HepG2 (cell line): ENCODE measurements around the gene EI24. TPM values are rescaled to one million over a fixed set of nuclear protein-coding genes. Genes with fewer than 3 reads are reported as not detected.

Experiments used
- ATAC-seq: fragments of 200-7000 bp; cut with Tn5 transposase; 3 replicates; pipeline ENCODE4 v1.9.1; 2020; ENCODE audit warnings: mild to moderate bottlenecking, moderate library complexity
- BruUV-seq: library from RNA; stranded (reverse); fragments of 400-500 nt; replicated peaks from 2 replicates; lab custom pipeline; 2021; lab: Mats Ljungman, UMichigan
- CTCF ChIA-PET: fragments of 300-600 bp; formaldehyde crosslinking; extraction: SDS; loops from one replicate; lab custom pipeline; 2021; ENCODE audit warnings: low total read pairs, inconsistent platforms, low intra/inter-chr PET ratio; lab: Yijun Ruan, JAX
- POLR2A ChIA-PET: fragments of 350-600 bp; sonication (Branson Sonifier 250); formaldehyde crosslinking; loops from one replicate; lab custom pipeline; 2020; ENCODE audit warnings: antibody characterized with exemption, inconsistent platforms; lab: Yijun Ruan, JAX
- DNase-seq: peaks from one replicate; pipeline ENCODE4 v3.0.0-alpha.2; 2015; ENCODE audit warnings: low spot score
- FAIRE-seq: peaks from 3 replicates; lab custom pipeline; 2011; peaks lifted over from hg19 to GRCh38; lab: Jason Lieb, UNC
- H2AFZ ChIP-seq: one replicate; pipeline ENCODE4 v1.6.1; 2011; ENCODE audit warnings: low read length, inconsistent platforms
- H3K27ac ChIP-seq: fragments of 300-600 bp; 3 replicates; pipeline ENCODE4 v1.8.0; 2011; ENCODE audit warnings: mixed run types, mild to moderate bottlenecking, mixed read lengths, low read length, inconsistent platforms; ENCODE audit not compliant: insufficient read depth; ENCODE audit errors: extremely low read length
- H3K27me3 ChIP-seq, 2 experiments: fragments of 200-600 bp in 1 of 2; 2 replicates in 1 of 2; 3 replicates in 1 of 2; pipeline versions ENCODE4 v1.6.0 to v1.8.0; 2011; ENCODE audit warnings: low read length in 2 of 2, mild to moderate bottlenecking in 2 of 2, moderate library complexity in 2 of 2, inconsistent platforms in 1 of 2; ENCODE audit not compliant: insufficient read depth in 2 of 2, control insufficient read depth in 1 of 2
- H3K36me3 ChIP-seq, 2 experiments: fragments of 200-600 bp in 1 of 2; replicated peaks in 1 of 2; 2 replicates in 1 of 2; 3 replicates in 1 of 2; pipeline versions ENCODE4 v1.5.1 to v1.8.0; 2011; ENCODE audit warnings: low read length in 2 of 2, inconsistent platforms in 1 of 2; ENCODE audit not compliant: insufficient read depth in 2 of 2, control insufficient read depth in 1 of 2
- H3K4me1 ChIP-seq: 2 replicates; pipeline ENCODE4 v1.5.1; 2012; ENCODE audit warnings: low read length, inconsistent platforms; ENCODE audit not compliant: insufficient read depth
- H3K4me2 ChIP-seq: 2 replicates; pipeline ENCODE4 v1.6.0; 2011; ENCODE audit warnings: low read depth, low read length, inconsistent platforms
- H3K4me3 ChIP-seq, 3 experiments: fragments of 200-600 bp in 1 of 3; sonication (generic), shearing (Covaris generic) in 1 of 3; replicated peaks in 1 of 3; 2 replicates each; pipeline ENCODE4 v1.5.1; 2011 to 2016; ENCODE audit warnings: low read length in 3 of 3, inconsistent platforms in 2 of 3, low read depth in 2 of 3, mild to moderate bottlenecking in 2 of 3, control low read depth in 1 of 3, mixed read lengths in 1 of 3; ENCODE audit not compliant: insufficient read depth in 1 of 3
- H3K79me2 ChIP-seq: one replicate; pipeline ENCODE4 v1.6.1; 2011; ENCODE audit warnings: low read length, inconsistent platforms; ENCODE audit not compliant: insufficient read depth
- H3K9ac ChIP-seq: 2 replicates; pipeline ENCODE4 v1.6.0; 2011; ENCODE audit warnings: mild to moderate bottlenecking, low read depth, low read length, inconsistent platforms; ENCODE audit not compliant: insufficient read depth
- H3K9me3 ChIP-seq: 2 replicates; pipeline ENCODE4 v1.5.1; 2012; ENCODE audit warnings: mild to moderate bottlenecking, low read length
- H4K20me1 ChIP-seq: 2 replicates; pipeline ENCODE4 v1.6.0; 2011; ENCODE audit warnings: inconsistent platforms, mild to moderate bottlenecking, low read length, moderate library complexity; ENCODE audit not compliant: insufficient read depth
- AFF4 ChIP-seq: sonication (generic); formaldehyde crosslinking; IDR thresholded peaks from 2 replicates; pipeline ENCODE4 v1.4.0; 2020; ENCODE audit warnings: missing genetic modification reagents
- AGO1 ChIP-seq: fragments of 200-400 bp; formaldehyde crosslinking; IDR thresholded peaks from 2 replicates; pipeline ENCODE4 v1.6.1; 2017; ENCODE audit warnings: mild to moderate bottlenecking, low read depth, low read length, moderate library complexity; ENCODE audit not compliant: poor library complexity, severe bottlenecking
- ATF2 ChIP-seq: sonication (generic); formaldehyde crosslinking; IDR thresholded peaks from 2 replicates; pipeline ENCODE4 v1.4.0; 2020; ENCODE audit warnings: missing genetic modification reagents
- DNMT3B ChIP-seq: conservative IDR thresholded peaks from 2 replicates; pipeline ENCODE4 v1.6.1; 2016; ENCODE audit warnings: missing biosample characterization, control low read depth
- EEA1 ChIP-seq: sonication (generic); formaldehyde crosslinking; IDR thresholded peaks from 2 replicates; pipeline ENCODE4 v1.5.1; 2020; ENCODE audit warnings: mild to moderate bottlenecking, missing genetic modification reagents, borderline replicate concordance
- FOXJ3 ChIP-seq: sonication (generic); formaldehyde crosslinking; IDR thresholded peaks from 2 replicates; pipeline ENCODE4 v1.4.0; 2020; ENCODE audit warnings: missing genetic modification reagents, mild to moderate bottlenecking, borderline replicate concordance
- KLF9 ChIP-seq: IDR thresholded peaks from 2 replicates; pipeline ENCODE4 v1.6.1; 2016; ENCODE audit warnings: low read depth
- TEF ChIP-seq: sonication (generic); formaldehyde crosslinking; IDR thresholded peaks from 2 replicates; pipeline ENCODE4 v1.5.0; 2020; ENCODE audit warnings: missing genetic modification reagents
- ZEB1 ChIP-seq: IDR thresholded peaks from 2 replicates; pipeline ENCODE4 v1.6.1; 2012; ENCODE audit warnings: mild to moderate bottlenecking, low read depth, inconsistent platforms; ENCODE audit not compliant: insufficient replicate concordance
- ZNF230 ChIP-seq: sonication (generic); formaldehyde crosslinking; IDR thresholded peaks from 2 replicates; pipeline ENCODE4 v1.4.0; 2020; ENCODE audit warnings: mild to moderate bottlenecking, missing genetic modification reagents
- ZNF337 ChIP-seq: sonication (generic); formaldehyde crosslinking; IDR thresholded peaks from 2 replicates; pipeline ENCODE4 v1.5.1; 2020; ENCODE audit warnings: missing genetic modification reagents, low read depth, mild to moderate bottlenecking, borderline replicate concordance
- ZNF414 ChIP-seq: sonication (generic); formaldehyde crosslinking; IDR thresholded peaks from 2 replicates; pipeline ENCODE4 v1.5.0; 2020; ENCODE audit warnings: missing genetic modification reagents
- ZNF431 ChIP-seq: sonication (generic); formaldehyde crosslinking; IDR thresholded peaks from 2 replicates; pipeline ENCODE4 v1.9.0; 2022; ENCODE audit warnings: missing genetic modification reagents, low read depth, mild to moderate bottlenecking, borderline replicate concordance
- ZNF597 ChIP-seq: sonication (generic); formaldehyde crosslinking; IDR thresholded peaks from 2 replicates; pipeline ENCODE4 v1.5.0; 2020; ENCODE audit warnings: missing genetic modification reagents
- WGBS: methylation state at CpG from one replicate; pipeline ENCODE4 v1.1.6; 2017; ENCODE audit warnings: low lambda C conversion rate; 5-methylcytosine and 5-hydroxymethylcytosine counted together
- in situ Hi-C: cut with HindIII; loops from 2 replicates; pipeline ENCODE4 v1.10.0; 2017; ENCODE audit warnings: low pct_unique_long_range_greater_than_20kb; ENCODE audit not compliant: extremely low pct_ligation_motif_present
- intact Hi-C: fragments of 100-400 bp; cut with micrococcal nuclease; formaldehyde crosslinking; loops from one replicate; pipeline ENCODE4 v1.10.0; 2022; ENCODE audit not compliant: unreplicated experiment
- polyA plus RNA-seq, 8 experiments: library from polyadenylated mRNA; depleted of rRNA in 3 of 8; stranded (reverse) in 7 of 8; unstranded in 1 of 8; fragments of >200 nt; fragmentation: Illumina TruSeq in 4 of 8; extraction: Trizol in 4 of 8; gene quantifications; 2 replicates each; pipeline versions ENCODE4 v1.2.1 to v1.2.3, GENCODE V29; 2011 to 2016; ENCODE audit warnings: low read depth in 4 of 8, missing spikeins in 1 of 8, mixed read lengths in 1 of 8; ENCODE audit not compliant: insufficient read depth in 1 of 8
- total RNA-seq, 5 experiments: library from RNA; depleted of rRNA; stranded (reverse); fragments of >200 nt; fragmentation: Illumina TruSeq; extraction: Trizol; gene quantifications; 2 replicates each; pipeline ENCODE4 v1.2.3, GENCODE V29; 2016; ENCODE audit warnings: low read depth in 1 of 5

EI24 gene
- total and polyA plus RNA-seq, 2 of the 13 experiments (the other 11 are each of a cell fraction or from before 2014, with no cell fraction given), result 84.7 to 126 TPM

- no peak overlapping the region for H3K9ac ChIP-seq
- BruUV-seq, result no TSS peak
- 0% methylated on average over 1 of the region's 1 CpG for WGBS
- H4K20me1 ChIP-seq, result no peaks in the 10 kb centered on the region
- no peaks in the 10 kb centered on the region; a peak in 1 of 5 replicates for H3K27me3 ChIP-seq
- H2AFZ ChIP-seq, result no peak overlapping the region
- H3K4me2 ChIP-seq, result no peak overlapping the region
- H3K27ac ChIP-seq, result no peak overlapping the region
- ChIA-PET CTCF (no interaction called here), POLR2A (no interaction called here)
- intact Hi-C loops (no loop called here), in situ Hi-C loops (loop anchor here (10.0 kb wide), 1 partner anchor 323 kb away; no protein-coding TSS in a partner anchor)
- ATAC-seq (no peak), DNase-seq (no peak), FAIRE-seq (no peak)
- H3K4me3 ChIP-seq, result no peak overlapping the region
- H3K9me3 ChIP-seq, result no peaks in the 10 kb centered on the region
- H3K79me2 ChIP-seq, result no peaks in the 10 kb centered on the region
- peaks cover 7% of the 10 kb centered on the region; the same call in 1 of the 2 replicates for H3K4me1 ChIP-seq
- H3K36me3 ChIP-seq, result no peaks in the 10 kb centered on the region
- TF ChIP-seq DNMT3B (CRISPR knock-in tag) (no peak), ZNF230 (no peak), ZNF431 (no peak), ZEB1 (no peak), EEA1 (no peak), TEF (CRISPR knock-in tag) (no peak), AGO1 (no peak), FOXJ3 (no peak), AFF4 (CRISPR knock-in tag) (no peak), ZNF414 (CRISPR knock-in tag) (no peak), ZNF337 (CRISPR knock-in tag) (no peak), KLF9 (CRISPR knock-in tag) (no peak), ATF2 (no peak), ZNF597 (CRISPR knock-in tag) (no peak)
These were observed 17.4 kb upstream of the EI24 start for GRCh38 chr11:125551835-125552342.
